Adrenal gland (tissue), 12 donors: ENCODE results near the gene GNPTG. TPM values are rescaled to one million over a fixed set of nuclear protein-coding genes. Genes with fewer than 3 reads are reported as not detected.
A peak's percentile ranks its signal among the peaks of the same experiment; 100 is the strongest.

ENCODE experiments used
- DNase-seq, 7 donors: peaks; one replicate each; pipeline ENCODE4 v3.0.0-alpha.2; 2019 to 2020
- H3K27ac ChIP-seq, 5 donors: fragments of 200-600 bp; sonication (generic) in 4 of 5; 1 replicate in 3 of 5; 2 replicates in 2 of 5; pipeline versions ENCODE4 v1.5.1 to v1.8.0; 2016 to 2020; ENCODE audit warnings: mild to moderate bottlenecking in 1 of 5
- H3K27me3 ChIP-seq: fragments of 200-600 bp; 2 replicates; pipeline ENCODE4 v1.8.0; 2021
- H3K36me3 ChIP-seq, 2 donors: fragments of 200-600 bp; replicated peaks in 1 of 2; 1 replicate in 1 of 2; 2 replicates in 1 of 2; pipeline versions ENCODE4 v1.5.1 to v1.8.0; 2018 to 2022
- H3K4me1 ChIP-seq, 2 donors: fragments of 200-600 bp; replicated peaks in 1 of 2; 1 replicate in 1 of 2; 2 replicates in 1 of 2; pipeline versions ENCODE4 v1.5.1 to v1.8.0; 2018 to 2021
- H3K4me3 ChIP-seq, 4 donors: fragments of 200-600 bp; sonication (generic) in 3 of 4; one replicate each; pipeline ENCODE4 v1.5.1; 2016 to 2018
- H3K9me3 ChIP-seq, 3 donors: fragments of 200-600 bp; sonication (generic) in 1 of 3; replicated peaks in 1 of 3; 1 replicate in 2 of 3; 2 replicates in 1 of 3; pipeline versions ENCODE4 v1.5.1 to v1.8.0; 2016 to 2021
- CTCF ChIP-seq, 6 experiments: fragments of 450-650 bp in 4 of 6; fragments of 200-600 bp in 2 of 6; sonication (generic) in 1 of 6; IDR thresholded peaks; 1 replicate in 5 of 6; 2 replicates in 1 of 6; pipeline versions ENCODE4 v1.5.1 to v1.8.0; 2016 to 2021; ENCODE audit warnings: antibody characterized with exemption in 6 of 6, mild to moderate bottlenecking in 2 of 6, moderate library complexity in 1 of 6
- POLR2A ChIP-seq, 2 donors: fragments of 450-650 bp; IDR thresholded peaks; one replicate each; pipeline ENCODE4 v1.6.1; 2017; ENCODE audit warnings: antibody characterized with exemption in 2 of 2, mild to moderate bottlenecking in 2 of 2, moderate library complexity in 1 of 2
- WGBS, 4 donors: extraction: QIAGEN DNeasy Blood & Tissue Kit in 2 of 4; methylation state at CpG; one replicate each; pipeline versions ENCODE4 v1.1.5 to v1.1.7; 2013 to 2017; 5-methylcytosine and 5-hydroxymethylcytosine counted together
- intact Hi-C, 2 donors: fragments of 100-400 bp; cut with DNase I; formaldehyde crosslinking; loops; one replicate each; pipeline versions ENCODE4 v1.14.1 to v1.15.0; 2022 to 2023
- polyA plus RNA-seq, 3 donors: library from polyadenylated mRNA; stranded (reverse); fragments of 200-250 nt in 2 of 3; fragments of 350-450 nt in 1 of 3; fragmentation: Illumina TruSeq in 1 of 3; extraction: RNeasy Lipid Tissue Mini Kit (QIAGEN cat#74804) in 1 of 3; gene quantifications; one replicate each; pipeline ENCODE4 v1.2.3, GENCODE V29; 2013 to 2014
- total RNA-seq, 9 donors: library from RNA; depleted of rRNA in 4 of 9; stranded (reverse); fragments of >200 nt in 4 of 9; fragments of 120-200 nt in 1 of 9; fragmentation: NEBNext Ultra II Directional in 1 of 9; extraction: Animal tissue kit (Norgen Biotek cat#: 25700) in 1 of 9; gene quantifications; one replicate each; pipeline versions ENCODE4 v1.1.0 to v1.2.4, GENCODE V29; 2013 to 2023
- donor health status: healthy with polysubstance abuse.
- donor health status: Bipolar disorder and iron deficiency.
- donor health status: DM: yes; HTN: yes; CAD: no.
- donor health status: DM: no; HTN: no; CAD: no.
- donor health status: DM: no; HTN: no; CAD: no.
- donor health status: DM: yes; HTN: yes; CAD: no.

Gene GNPTG
- total and polyA plus RNA-seq, 12 donors = 95.9 to 659 (median 284) TPM

- Histone ChIP-seq H3K4me1 (peaks cover 12 to 22% of the 10 kb centered on the region in 2 donors), H3K27ac (peak overlapping the region; percentile 89 to 98 (median 97)), H3K4me3 (peak overlapping the region in 2 of 4 donors; percentile 24 to 56), H3K9me3 (no peaks in the 10 kb centered on the region), H3K27me3 (no peaks in the 10 kb centered on the region), H3K36me3 (peaks cover 0 to 8% of the 10 kb centered on the region in 2 donors)
- peak; percentile 58 to 77 (median 73) for DNase-seq
- 4 to 30% (median 7%) methylated on average over 2 to 95 of the region's 95 CpGs for WGBS, 4 donors
- intact Hi-C loops = no loop called here
- TF ChIP-seq CTCF (IDR thresholded peaks at IDR 0.05) (no peak), POLR2A (IDR thresholded peaks at IDR 0.05) (peak in 1 of 2 donors; percentile 73)
These were observed 27.8 kb downstream of the GNPTG start for GRCh38 chr16:1379304-1380076.

- H3K4me1 ChIP-seq = peaks cover 12 to 22% of the 10 kb centered on the region in 2 donors
- TF ChIP-seq POLR2A (IDR thresholded peaks at IDR 0.05) (no peak), CTCF (IDR thresholded peaks at IDR 0.05) (no peak)
- DNase-seq = no peak
- no peaks in the 10 kb centered on the region for H3K9me3 ChIP-seq
- H3K27me3 ChIP-seq = no peaks in the 10 kb centered on the region
- intact Hi-C loops = no loop called here
- H3K27ac ChIP-seq = peak overlapping the region in 4 of 5 donors; percentile 37 to 98 (median 97)
- no peak overlapping the region for H3K4me3 ChIP-seq
- H3K36me3 ChIP-seq = peaks cover 0 to 8% of the 10 kb centered on the region in 2 donors
- whole genome bisulfite sequencing, 4 donors = 84 to 90% (median 87%) methylated on average over 8 to 10 of the region's 10 CpGs
These were observed 28.5 kb downstream of the GNPTG start for GRCh38 chr16:1380195-1380594.

GRCh38 chr16:1381612-1382406, 30.1 kb downstream of the GNPTG start:
- Histone ChIP-seq H3K9me3 (no peaks in the 10 kb centered on the region), H3K4me1 (peaks cover 12 to 22% of the 10 kb centered on the region in 2 donors), H3K36me3 (peaks cover 0 to 8% of the 10 kb centered on the region in 2 donors), H3K27ac (no peak overlapping the region), H3K27me3 (no peaks in the 10 kb centered on the region), H3K4me3 (no peak overlapping the region)
- intact Hi-C loops = no loop called here
- TF ChIP-seq CTCF (IDR thresholded peaks at IDR 0.05) = no peak
- TF ChIP-seq POLR2A (IDR thresholded peaks at IDR 0.05) = no peak
- no peak for DNase-seq
- WGBS, 4 donors = 86 to 94% (median 89%) methylated on average over 7 to 9 of the region's 9 CpGs

GRCh38 chr16:1383556-1383955, 31.8 kb downstream of the GNPTG start:
- no peaks in the 10 kb centered on the region for H3K27me3 ChIP-seq
- H3K4me3 ChIP-seq = no peak overlapping the region
- intact Hi-C loops = no loop called here
- no peaks in the 10 kb centered on the region for H3K9me3 ChIP-seq
- peaks cover 0 to 8% of the 10 kb centered on the region in 2 donors for H3K36me3 ChIP-seq
- WGBS, 4 donors = 89 to 93% (median 92%) methylated on average over 11 to 18 of the region's 18 CpGs; no CpG with 5 or more reads in 1 of the 4 donors
- no peak overlapping the region for H3K27ac ChIP-seq
- peaks cover 8 to 11% of the 10 kb centered on the region in 2 donors for H3K4me1 ChIP-seq
- DNase-seq = no peak
- no peak for TF ChIP-seq POLR2A (IDR thresholded peaks at IDR 0.05)
- TF ChIP-seq CTCF (IDR thresholded peaks at IDR 0.05) = no peak
